Breast epithelium (tissue), 3 donors: ENCODE measurements around the gene IFT57.

Source experiments
- POLR2A ChIP-seq: fragments of 450-650 bp; IDR thresholded peaks from one replicate; pipeline ENCODE4 v1.6.1; 2016; ENCODE audit warnings: antibody characterized with exemption, mild to moderate bottlenecking, moderate library complexity
- POLR2AphosphoS5 ChIP-seq, 3 donors: sonication (generic); formaldehyde crosslinking; IDR thresholded peaks; one replicate each; pipeline ENCODE4 v1.6.1; 2017; ENCODE audit warnings: antibody characterized with exemption in 3 of 3

DNA sequence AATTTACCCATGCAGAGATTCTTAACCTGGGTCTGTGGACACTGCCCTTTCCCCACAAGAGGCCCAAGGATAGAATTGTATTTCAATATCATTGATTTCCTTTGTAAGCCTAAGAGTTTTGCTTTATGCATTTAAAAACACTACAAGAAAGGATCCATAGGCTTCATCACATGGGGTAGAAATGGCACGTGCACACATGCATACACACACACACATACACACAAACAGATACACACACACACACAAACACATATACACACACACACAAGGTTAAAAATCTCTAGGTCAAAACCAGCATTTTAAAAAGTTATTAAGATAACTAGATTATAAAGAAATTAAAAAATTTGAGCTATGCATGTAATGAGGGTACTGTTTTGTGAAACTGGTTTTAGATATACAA is 95.9 kb downstream of the IFT57 start:
- TF ChIP-seq POLR2AphosphoS5 (IDR thresholded peaks at IDR 0.05), result no peak
- no peak for TF ChIP-seq POLR2A
